Measurements from ENCODE around the gene MCM8.
"Not testable (repeated sequence)": the region's sequence is repeated elsewhere in the genome, so short reads cannot be mapped to it uniquely, and the experiment has no call there.

Gene MCM8

GRCh38 chr20:6029538-6029937, 79.1 kb downstream of the MCM8 start:
- no peak overlapping the region for H3K4me3 ChIP-seq (ENCODE audit: low read depth, low read length)
- no peak for TF ChIP-seq CTCF (IDR thresholded peaks at IDR 0.05; ENCODE audit: low read depth, low read length)

GRCh38 chr20:6030453-6031080, 80.1 kb downstream of the MCM8 start:
- H3K4me3 ChIP-seq (ENCODE audit: low read depth, low read length): no peak overlapping the region
- no peak for TF ChIP-seq CTCF (IDR thresholded peaks at IDR 0.05; ENCODE audit: low read depth, low read length)

GRCh38 chr20:6032907-6033306, 82.5 kb downstream of the MCM8 start:
- not testable (repeated sequence) for H3K4me3 ChIP-seq (ENCODE audit: low read depth, low read length)

- no peak for TF ChIP-seq CTCF (IDR thresholded peaks at IDR 0.05; ENCODE audit: low read depth, low read length)
- H3K4me3 ChIP-seq (ENCODE audit: low read depth, low read length): no peak overlapping the region
Measured at GRCh38 chr20:6034134-6034969, 83.9 kb downstream of the MCM8 start.

GRCh38 chr20:6036213-6036612, 85.8 kb downstream of the MCM8 start:
- TF ChIP-seq CTCF (IDR thresholded peaks at IDR 0.05; ENCODE audit: low read depth, low read length): no peak

GRCh38 chr20:6037082-6037481, 86.6 kb downstream of the MCM8 start:
- no peak for TF ChIP-seq CTCF (IDR thresholded peaks at IDR 0.05; ENCODE audit: low read depth, low read length)
- no peak overlapping the region for H3K4me3 ChIP-seq (ENCODE audit: low read depth, low read length)

More at GRCh38 chr20:6036213-6036612, 85.8 kb downstream of the MCM8 start:
- H3K4me3 ChIP-seq (ENCODE audit: low read depth, low read length): no peak overlapping the region

- no peak overlapping the region for H3K4me3 ChIP-seq (ENCODE audit: low read depth, low read length)
- TF ChIP-seq CTCF (IDR thresholded peaks at IDR 0.05; ENCODE audit: low read depth, low read length): no peak
Measured at GRCh38 chr20:6038256-6038655, 87.8 kb downstream of the MCM8 start.

All from WI38 (cell line).